Esophagus (tissue), 2 donors: ENCODE data around the gene ZFAND6. TPM values are rescaled to one million over a fixed set of nuclear protein-coding genes. Genes with fewer than 3 reads are reported as not detected.
A peak's percentile ranks its signal among the peaks of the same experiment; 100 is the strongest.

Experiments
- H3K27ac ChIP-seq, 2 donors: one replicate each; pipeline ENCODE4 v1.5.1; 2013; ENCODE audit warnings: low read depth in 2 of 2, mild to moderate bottlenecking in 2 of 2, inconsistent platforms in 1 of 2, low read length in 1 of 2, moderate library complexity in 1 of 2
- H3K27me3 ChIP-seq, 2 donors: one replicate each; pipeline ENCODE4 v1.6.1; 2013; ENCODE audit warnings: low read length in 2 of 2, control low read depth in 1 of 2, mild to moderate bottlenecking in 1 of 2; ENCODE audit not compliant: insufficient read depth in 2 of 2, control insufficient read depth in 1 of 2
- H3K36me3 ChIP-seq, 2 donors: one replicate each; pipeline ENCODE4 v1.6.1; 2013; ENCODE audit warnings: low read length in 1 of 2; ENCODE audit not compliant: control insufficient read depth in 2 of 2, insufficient read depth in 2 of 2
- H3K4me1 ChIP-seq, 2 donors: one replicate each; pipeline ENCODE4 v1.6.1; 2013; ENCODE audit warnings: low read length in 1 of 2; ENCODE audit not compliant: control insufficient read depth in 2 of 2, insufficient read depth in 2 of 2
- H3K4me3 ChIP-seq, 2 donors: one replicate each; pipeline ENCODE4 v1.5.1; 2013; ENCODE audit warnings: low read length in 2 of 2, mild to moderate bottlenecking in 2 of 2, low read depth in 1 of 2, moderate library complexity in 1 of 2
- H3K9me3 ChIP-seq, 2 donors: one replicate each; pipeline ENCODE4 v1.6.1; 2013; ENCODE audit warnings: mild to moderate bottlenecking in 2 of 2, low read depth in 1 of 2, low read length in 1 of 2, moderate library complexity in 1 of 2; ENCODE audit not compliant: control insufficient read depth in 2 of 2, insufficient read depth in 1 of 2
- whole genome bisulfite sequencing, 2 donors: extraction: QIAGEN DNeasy Blood & Tissue Kit; methylation state at CpG; one replicate each; pipeline ENCODE4 v1.1.7; 2013; 5-methylcytosine and 5-hydroxymethylcytosine counted together
- polyA plus RNA-seq, 2 donors: library from polyadenylated mRNA; stranded (reverse); fragments of 200-250 nt; gene quantifications; one replicate each; pipeline ENCODE4 v1.2.3, GENCODE V29; 2013
- donor health status: healthy with polysubstance abuse.
- donor health status: Bipolar disorder and iron deficiency.

Gene ZFAND6
- polyA plus RNA-seq, 2 donors: 37.4 to 47.0 TPM

DNA sequence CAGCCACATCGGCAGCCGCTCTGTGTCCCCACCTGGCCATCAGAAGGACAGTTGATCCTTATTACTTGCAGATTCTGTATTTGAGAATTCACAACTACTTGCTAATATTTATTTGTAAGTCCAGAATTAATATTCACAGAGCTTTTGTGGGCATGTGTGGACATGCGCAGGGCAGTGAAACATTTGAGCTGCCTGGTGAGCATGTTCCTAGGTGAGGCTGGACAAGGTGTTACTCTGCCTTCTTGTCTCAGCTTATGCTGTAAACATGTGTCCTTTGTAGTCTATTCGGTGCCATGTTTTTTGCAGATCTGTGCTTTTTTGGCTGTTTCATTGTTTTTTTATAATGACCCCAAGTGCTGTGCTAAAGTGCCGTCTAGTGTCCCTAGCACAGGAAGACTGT lies 108.9 kb downstream of the ZFAND6 start:
- Histone ChIP-seq H3K9me3 (no peaks in the 10 kb centered on the region), H3K27ac (no peak overlapping the region)
- 85 to 90% methylated on average over 5 of the region's 5 CpGs for WGBS, 2 donors

DNA sequence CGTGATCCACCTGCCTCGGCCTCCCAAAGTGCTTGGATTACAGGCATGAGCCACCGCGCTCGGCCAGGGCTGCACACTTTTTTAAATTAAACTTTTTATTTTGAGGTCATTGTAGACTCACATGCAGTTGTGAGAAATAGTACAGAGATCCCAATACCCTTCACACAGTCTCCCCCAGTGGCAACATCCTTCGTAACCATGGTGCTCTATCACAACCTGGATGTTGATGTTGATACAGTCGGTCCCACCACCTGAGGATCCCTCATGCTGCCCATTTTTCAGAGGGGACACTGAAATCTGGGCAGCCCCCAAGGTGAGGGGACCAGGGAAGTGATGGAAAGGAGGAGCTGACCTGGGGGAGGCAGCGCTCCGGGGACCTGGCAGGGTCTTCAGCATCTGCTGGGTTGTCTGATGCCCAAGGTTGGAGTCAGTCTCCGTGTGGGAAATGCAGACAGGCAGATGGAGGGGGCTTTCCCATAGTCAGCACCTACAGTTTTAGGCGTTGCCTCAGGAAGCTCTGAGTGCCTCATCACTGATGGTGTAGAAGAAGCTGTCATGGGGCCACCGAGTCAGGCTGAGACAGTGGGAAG lies 110.4 kb downstream of the ZFAND6 start:
- WGBS, 2 donors: 95% methylated on average over 12 of the region's 12 CpGs
- no peak overlapping the region for H3K27ac ChIP-seq
- no peaks in the 10 kb centered on the region for H3K4me1 ChIP-seq
- H3K9me3 ChIP-seq: no peaks in the 10 kb centered on the region
- peaks cover 3% of the 10 kb centered on the region in 2 donors for H3K36me3 ChIP-seq
- H3K4me3 ChIP-seq: no peak overlapping the region
- H3K27me3 ChIP-seq: no peaks in the 10 kb centered on the region

More for the DNA sequence above, 108.9 kb downstream of the ZFAND6 start:
- H3K36me3 ChIP-seq: peaks cover under 1 to 3% of the 10 kb centered on the region in 2 donors
- no peaks in the 10 kb centered on the region for H3K4me1 ChIP-seq
- no peaks in the 10 kb centered on the region for H3K27me3 ChIP-seq
- H3K4me3 ChIP-seq: no peak overlapping the region

DNA sequence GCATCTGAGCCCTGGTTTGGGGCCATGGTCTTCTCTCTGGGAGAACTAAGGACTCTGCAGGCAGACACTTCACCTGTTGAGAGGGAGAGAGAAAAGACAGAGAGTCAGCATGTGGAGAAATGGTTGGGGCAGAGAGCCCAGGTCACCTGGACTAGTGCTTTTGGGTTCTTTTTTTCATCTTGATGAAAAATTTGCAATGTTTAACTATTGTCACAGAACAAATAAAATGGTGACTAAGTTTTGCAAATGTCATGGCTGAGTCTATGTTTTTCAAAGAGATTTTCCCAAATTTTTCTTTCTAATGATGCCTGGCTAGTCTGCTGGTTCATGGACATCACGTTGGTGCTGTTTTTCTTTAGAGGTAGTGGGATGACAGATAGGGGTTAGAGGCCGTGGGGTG lies 111.1 kb downstream of the ZFAND6 start:
- no peaks in the 10 kb centered on the region for H3K27me3 ChIP-seq
- H3K4me1 ChIP-seq: no peaks in the 10 kb centered on the region
- peaks cover 3% of the 10 kb centered on the region in 2 donors for H3K36me3 ChIP-seq
- no peaks in the 10 kb centered on the region for H3K9me3 ChIP-seq
- 90 to 96% methylated on average over 2 of the region's 2 CpGs for WGBS, 2 donors
- no peak overlapping the region for H3K4me3 ChIP-seq
- H3K27ac ChIP-seq: no peak overlapping the region

DNA sequence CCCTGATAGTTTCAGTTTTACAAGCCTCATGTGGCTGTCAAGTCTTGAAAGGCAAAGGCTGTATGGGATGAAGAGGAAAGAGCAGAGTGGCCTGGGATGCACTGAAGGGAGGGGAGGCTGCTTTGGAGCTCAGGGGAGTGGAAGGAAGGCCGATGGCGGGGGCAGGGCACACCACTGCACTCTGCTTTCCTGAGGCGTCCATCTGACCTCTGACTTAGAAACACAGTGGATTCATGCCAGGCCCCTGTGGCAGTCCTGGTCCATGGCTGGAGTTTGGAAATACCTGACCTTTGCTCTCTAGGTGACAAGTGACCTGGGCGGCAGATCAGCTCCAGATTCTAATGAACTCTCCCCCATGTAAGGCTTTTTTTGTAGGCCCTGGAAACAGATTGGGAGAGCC lies 112.3 kb downstream of the ZFAND6 start:
- Histone ChIP-seq H3K4me3 (no peak overlapping the region), H3K9me3 (no peaks in the 10 kb centered on the region), H3K4me1 (no peaks in the 10 kb centered on the region), H3K27ac (no peak overlapping the region), H3K36me3 (peaks cover 3% of the 10 kb centered on the region in 2 donors), H3K27me3 (no peaks in the 10 kb centered on the region)
- WGBS, 2 donors: 89 to 94% methylated on average over 4 of the region's 4 CpGs

DNA sequence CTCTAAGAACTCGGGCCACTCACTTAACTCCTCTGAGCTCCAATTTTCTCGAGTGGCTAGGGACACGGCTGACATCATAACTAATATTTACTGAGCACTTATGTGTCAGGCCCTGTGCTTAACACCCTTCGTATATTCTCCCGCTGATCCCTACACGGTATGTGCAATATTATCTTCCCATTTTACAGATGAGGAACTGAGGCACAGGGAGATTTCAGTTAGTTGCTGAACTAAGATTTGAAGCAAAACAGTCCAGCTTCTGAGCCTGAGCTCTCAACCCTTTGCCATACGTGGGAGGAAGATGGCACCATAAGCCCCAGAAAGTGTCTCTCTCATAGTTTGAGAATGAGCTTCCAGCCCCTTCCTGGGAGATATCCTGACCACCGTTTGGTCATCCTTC lies 112.9 kb downstream of the ZFAND6 start:
- H3K27ac ChIP-seq: no peak overlapping the region
- H3K4me1 ChIP-seq: no peaks in the 10 kb centered on the region
- H3K9me3 ChIP-seq: no peaks in the 10 kb centered on the region
- peaks cover 3% of the 10 kb centered on the region in 2 donors for H3K36me3 ChIP-seq
- no peaks in the 10 kb centered on the region for H3K27me3 ChIP-seq
- 85 to 89% methylated on average over 8 of the region's 8 CpGs for WGBS, 2 donors
- no peak overlapping the region for H3K4me3 ChIP-seq

DNA sequence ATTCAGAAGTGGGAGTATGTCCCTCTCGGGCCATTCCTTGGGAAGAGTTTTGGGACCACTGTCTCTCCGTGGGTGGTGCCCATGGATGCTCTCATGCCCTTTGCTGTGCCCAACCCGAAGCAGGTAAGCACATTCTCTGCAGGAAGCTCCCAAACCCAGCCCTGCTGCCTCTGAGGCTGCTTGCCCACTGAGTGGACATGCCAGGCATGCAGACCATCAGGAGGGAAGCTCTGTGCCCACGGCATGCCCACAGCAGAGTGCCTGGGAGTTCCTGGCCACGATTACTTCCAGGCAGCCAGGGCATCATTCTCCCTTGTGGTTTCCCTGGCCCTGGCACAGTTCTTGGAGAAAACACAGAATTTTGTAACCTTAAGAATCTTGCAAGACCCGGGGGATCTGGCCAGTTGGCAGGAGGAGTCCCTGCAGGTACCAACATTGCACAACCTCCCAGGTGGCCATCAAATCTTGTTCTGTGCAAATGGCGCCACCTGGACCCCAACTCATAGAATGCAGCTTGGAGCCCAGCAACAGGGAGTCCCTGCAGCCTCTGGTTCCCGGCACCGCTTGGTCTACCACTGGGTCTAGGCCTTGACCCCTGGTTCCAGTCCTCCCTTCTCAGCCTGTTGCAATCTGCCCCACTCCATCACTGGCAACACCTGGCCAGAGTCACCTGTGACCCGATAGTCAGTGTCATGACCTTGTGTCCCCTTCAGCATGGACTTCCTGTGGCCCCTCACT lies 113.7 kb downstream of the ZFAND6 start:
- Histone ChIP-seq H3K9me3 (no peaks in the 10 kb centered on the region), H3K36me3 (peaks cover 3% of the 10 kb centered on the region in 2 donors), H3K27ac (no peak overlapping the region), H3K27me3 (no peaks in the 10 kb centered on the region), H3K4me1 (no peaks in the 10 kb centered on the region), H3K4me3 (no peak overlapping the region)
- 69 to 72% methylated on average over 10 of the region's 10 CpGs for WGBS, 2 donors

DNA sequence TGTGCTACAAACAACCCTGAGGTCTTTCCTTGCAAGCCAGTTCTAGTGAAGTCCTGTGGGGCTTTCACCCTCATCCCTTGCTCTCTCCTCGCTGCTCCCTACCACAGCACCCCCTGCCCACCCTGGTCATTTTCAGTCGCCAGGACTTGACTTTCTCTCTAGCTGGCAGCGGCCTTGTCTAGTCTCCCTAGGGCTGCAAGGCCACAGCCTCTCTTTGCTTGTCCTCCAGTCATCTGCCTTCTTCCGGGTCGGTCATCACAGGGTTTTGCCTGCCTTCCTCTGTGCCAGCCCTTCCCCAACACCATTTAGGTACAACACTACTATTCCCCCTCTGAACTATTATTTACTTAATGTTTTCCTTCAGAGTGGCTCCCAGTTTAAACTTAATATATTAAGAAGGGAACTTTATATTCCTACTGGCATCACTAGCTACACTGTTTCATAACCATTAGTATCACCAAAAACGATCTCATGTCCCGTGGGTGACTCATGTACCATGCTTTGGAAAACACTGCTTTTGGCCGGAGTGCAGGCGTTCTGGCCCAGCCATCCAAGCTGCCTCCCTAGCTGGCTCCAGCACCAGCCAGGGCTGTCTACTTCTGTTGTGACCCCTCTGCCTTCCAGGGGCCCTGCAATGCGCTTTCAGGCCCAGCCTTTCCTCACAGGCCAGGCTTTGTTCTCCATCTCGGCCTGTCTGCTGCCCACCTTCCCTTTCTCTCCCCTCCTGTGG lies 114.7 kb downstream of the ZFAND6 start:
- Histone ChIP-seq H3K9me3 (no peaks in the 10 kb centered on the region), H3K4me1 (no peaks in the 10 kb centered on the region), H3K27ac (peak overlapping the region in 1 of 2 donors; percentile 22), H3K27me3 (no peaks in the 10 kb centered on the region), H3K36me3 (peaks cover 3% of the 10 kb centered on the region in 2 donors), H3K4me3 (no peak overlapping the region)
- 78 to 81% methylated on average over 11 of the region's 11 CpGs for WGBS, 2 donors

DNA sequence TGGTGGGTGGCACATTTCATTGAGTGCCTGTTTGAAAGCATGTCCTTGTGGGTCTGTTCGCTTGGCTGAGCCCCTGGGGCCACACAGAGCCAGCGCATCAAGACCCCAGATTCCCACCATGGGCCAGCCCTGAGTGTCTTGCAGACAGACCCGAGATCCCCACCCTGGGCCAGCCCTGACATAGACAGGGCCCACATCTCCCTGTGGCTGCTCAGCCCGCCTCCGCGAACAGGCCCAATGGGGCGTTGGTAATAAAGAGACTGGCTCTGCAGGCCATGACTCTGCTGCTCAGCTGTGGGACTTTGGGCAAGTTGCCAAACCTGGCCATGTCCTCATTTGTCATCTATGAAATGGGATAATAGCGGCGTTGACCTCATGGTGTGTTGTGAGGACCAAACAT lies 116.0 kb downstream of the ZFAND6 start:
- Histone ChIP-seq H3K9me3 (no peaks in the 10 kb centered on the region), H3K27ac (no peak overlapping the region), H3K4me1 (peaks cover 3 to 9% of the 10 kb centered on the region in 2 donors), H3K27me3 (no peaks in the 10 kb centered on the region), H3K36me3 (peaks cover 3% of the 10 kb centered on the region in 2 donors), H3K4me3 (no peak overlapping the region)
- WGBS, 2 donors: 93% methylated on average over 9 of the region's 9 CpGs

DNA sequence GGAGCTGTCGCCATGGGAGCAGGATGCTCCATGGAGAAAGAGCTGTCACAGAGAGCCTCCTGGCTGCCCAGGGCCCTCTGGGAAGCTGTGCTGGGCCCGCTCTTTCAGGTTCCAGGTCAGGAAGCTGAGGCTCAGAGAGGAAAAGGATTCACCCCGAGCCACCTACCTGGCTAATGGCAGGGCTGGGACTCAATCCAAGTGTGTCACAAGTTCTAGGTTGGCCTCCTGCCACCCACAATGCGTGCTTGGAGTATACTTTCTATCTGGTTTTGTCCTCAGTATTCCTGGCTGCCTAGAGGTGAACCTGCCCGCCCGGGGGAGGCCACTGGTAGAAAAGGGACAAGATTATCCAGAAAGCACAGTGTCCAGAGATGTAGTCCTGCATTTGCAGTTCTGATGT lies 117.0 kb downstream of the ZFAND6 start:
- no peaks in the 10 kb centered on the region for H3K27me3 ChIP-seq
- no peak overlapping the region for H3K27ac ChIP-seq
- H3K4me3 ChIP-seq: no peak overlapping the region
- peaks cover 3 to 6% of the 10 kb centered on the region in 2 donors for H3K36me3 ChIP-seq
- WGBS, 2 donors: 64 to 71% methylated on average over 6 of the region's 6 CpGs
- H3K9me3 ChIP-seq: no peaks in the 10 kb centered on the region
- peaks cover 3 to 9% of the 10 kb centered on the region in 2 donors for H3K4me1 ChIP-seq
